ENCODE results near the gene SFI1.
"Not testable (repeated sequence)": the region's sequence is repeated elsewhere in the genome, so short reads cannot be mapped to it uniquely, and the experiment has no call there.

SFI1 gene

DNA sequence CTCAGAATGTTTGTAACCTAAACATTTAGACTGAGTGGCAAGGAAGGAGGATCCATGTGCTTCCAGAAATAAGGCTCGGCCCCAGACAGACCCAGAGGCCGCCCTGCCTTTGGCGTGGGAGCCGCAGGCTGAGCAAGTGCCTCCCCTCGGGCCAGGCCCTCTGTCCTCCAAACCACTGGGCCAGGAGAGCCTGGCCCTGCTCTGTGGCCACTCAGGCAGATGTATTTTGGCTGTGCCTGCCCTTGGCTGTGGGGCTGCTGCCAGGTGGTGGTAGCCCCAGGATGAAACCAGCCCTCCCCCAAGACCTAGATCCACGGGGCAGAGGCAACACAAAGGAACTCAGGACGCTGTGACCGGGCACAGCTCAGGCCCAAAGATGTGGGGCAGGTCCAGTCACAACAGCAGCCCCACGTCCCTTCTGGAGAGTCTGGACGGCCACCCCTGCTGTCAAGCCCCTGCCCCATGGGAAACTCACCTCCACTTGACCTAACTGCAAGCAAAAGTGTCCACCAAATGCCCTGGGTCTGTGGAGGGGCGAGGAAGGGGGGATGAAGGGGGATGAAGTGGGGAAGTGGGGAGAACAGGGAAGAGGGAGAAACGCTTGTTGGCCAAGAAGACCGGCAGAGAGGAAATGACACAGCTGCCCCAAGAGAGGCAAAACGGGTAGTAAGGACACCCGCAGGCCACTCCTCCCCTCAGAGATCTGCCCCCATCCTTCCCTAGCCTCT is 141.7 kb downstream of the SFI1 start:
- no peak for DNase-seq (ENCODE audit: low read depth)

DNA sequence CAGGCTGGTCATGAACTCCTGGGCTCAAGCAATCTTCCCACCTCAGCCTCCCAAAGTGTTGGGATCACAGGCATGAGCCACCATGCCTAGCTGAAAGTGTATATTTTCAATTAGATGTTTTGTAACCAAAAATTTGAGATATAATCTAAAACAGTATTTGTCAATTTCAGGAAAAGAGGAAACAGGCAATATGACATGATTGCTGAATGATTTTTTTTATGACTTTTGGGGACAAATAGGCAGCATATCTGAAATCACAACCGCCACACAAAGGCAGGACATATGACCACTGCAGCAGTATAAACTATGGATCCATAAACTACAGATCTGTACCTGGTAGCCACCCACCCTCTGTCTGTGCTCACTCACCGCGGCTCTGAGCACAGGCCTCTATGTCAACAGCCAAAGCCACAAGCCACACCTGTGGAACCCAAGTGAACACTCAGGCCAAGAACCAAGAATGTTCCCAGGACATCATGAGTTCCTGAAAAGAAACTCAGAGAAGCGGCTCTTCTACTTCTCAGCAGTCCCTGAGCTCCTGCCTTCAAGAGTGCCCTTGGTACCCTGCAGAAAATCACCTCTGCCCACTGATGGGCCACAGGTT is 143.2 kb downstream of the SFI1 start:
- no peak for DNase-seq (ENCODE audit: low read depth)

DNA sequence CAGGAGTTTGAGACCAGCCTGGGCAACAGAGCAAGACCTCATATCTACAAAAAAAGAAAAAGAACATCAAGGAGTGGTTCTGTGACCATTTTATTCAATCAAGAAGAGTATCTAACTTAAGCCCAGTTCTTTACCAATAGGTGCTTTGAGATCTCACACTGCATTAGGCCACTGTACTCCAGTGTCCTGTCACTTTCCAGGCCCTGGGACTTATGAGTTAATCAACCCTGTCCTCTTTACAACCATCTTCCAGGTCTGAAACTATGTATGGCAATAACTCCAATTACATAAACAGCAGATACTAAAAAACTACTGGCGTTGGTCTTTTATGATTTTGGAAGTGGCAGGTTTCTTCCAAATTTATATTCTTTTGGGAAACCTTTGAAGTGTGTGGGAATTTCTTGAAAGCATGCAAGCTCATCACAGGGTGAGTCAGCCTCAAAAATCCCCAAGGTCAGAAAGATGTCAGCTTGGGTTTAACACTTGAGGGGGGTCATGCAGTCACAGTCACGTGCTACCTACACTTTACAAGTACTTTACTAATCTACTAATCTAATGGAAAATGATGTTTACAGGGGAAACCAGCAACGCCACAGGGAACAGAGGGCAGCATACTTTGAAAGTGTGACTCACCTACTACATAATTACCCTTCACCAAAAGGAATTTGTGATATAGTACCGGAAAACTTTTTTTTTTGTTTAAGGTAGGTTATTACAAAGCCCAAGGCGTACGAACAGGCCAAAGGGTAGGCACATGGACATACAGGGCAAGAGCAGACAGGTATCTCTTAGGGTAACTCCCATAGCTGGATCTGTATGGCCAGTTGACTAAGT is 150.1 kb downstream of the SFI1 start:
- DNase-seq (ENCODE audit: low read depth), result peak; percentile 54

DNA sequence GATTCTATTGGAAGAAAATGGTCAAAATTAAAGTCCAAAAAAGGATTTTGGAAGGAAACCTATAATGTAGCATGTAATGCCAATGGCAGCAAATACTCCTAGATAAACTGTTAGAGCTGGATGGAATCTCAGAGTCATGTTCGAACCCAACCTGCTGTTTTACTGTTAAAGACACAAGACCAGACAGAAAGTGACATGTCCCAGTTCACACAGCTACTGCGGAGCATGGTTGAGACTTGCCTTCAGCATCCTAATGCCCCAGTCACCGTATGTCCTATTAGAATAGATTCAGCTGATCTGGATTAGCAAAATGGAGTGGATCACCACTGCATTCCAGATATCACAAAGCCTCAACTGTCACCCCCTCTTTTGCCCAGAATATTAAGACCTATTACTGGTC is 150.7 kb downstream of the SFI1 start:
- no peak for DNase-seq (ENCODE audit: low read depth)

DNA sequence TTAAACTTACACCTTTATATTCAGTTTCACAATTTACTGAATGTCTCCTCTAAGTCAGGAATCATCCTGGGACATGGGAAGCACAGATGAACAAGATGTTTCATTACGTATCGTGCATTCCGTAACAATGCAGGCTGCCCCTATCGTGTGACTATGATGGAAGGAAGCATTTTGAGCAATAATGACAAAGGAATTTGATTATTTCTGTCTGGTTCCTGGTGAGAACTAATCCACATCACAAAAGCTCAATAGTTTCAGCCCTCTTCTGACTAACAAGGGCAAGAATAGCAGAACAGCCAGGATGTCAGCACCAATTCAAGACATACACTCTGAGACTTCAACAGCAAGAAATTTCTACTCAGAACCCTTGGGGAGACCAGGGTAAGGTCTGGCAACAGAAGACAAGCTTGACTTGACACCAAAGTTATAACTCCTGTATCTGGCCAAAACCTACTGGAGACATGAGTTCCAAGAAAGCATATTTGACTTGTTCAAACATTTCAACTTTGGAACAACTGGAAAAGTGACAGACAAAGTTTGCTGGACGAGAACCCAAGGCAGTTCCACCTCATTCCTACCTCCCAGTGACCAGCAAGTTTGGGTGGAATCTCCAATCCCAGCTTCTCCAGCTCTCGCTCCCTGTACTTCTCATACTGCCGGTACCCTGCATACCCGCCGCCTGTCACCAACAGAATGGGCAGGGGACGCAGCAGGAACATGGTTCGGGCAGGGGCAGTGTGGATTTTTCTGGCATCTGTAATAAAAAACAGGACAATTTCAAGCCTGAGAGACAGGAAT is 151.4 kb downstream of the SFI1 start:
- no peak for DNase-seq (ENCODE audit: low read depth)

DNA sequence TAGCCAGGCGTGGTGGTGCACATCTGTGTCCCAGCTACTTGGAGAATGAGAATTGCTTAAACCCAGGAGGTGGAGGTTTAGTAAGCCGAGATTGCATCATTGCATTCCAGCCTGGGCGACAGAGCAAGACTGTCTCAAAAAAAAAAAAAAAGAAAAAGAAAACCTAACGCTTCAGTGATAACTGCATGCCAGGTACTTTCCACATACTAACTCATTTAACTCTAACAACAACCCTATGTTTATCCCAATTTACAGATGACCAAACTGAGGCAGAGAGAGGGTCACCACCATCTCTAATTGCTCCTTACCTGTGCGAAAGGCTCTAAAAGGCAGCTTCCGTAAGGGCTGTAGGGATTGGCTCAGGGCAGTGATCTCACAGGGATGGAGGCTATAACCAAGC is 154.1 kb downstream of the SFI1 start:
- DNase-seq (ENCODE audit: low read depth), result peak; percentile 59

DNA sequence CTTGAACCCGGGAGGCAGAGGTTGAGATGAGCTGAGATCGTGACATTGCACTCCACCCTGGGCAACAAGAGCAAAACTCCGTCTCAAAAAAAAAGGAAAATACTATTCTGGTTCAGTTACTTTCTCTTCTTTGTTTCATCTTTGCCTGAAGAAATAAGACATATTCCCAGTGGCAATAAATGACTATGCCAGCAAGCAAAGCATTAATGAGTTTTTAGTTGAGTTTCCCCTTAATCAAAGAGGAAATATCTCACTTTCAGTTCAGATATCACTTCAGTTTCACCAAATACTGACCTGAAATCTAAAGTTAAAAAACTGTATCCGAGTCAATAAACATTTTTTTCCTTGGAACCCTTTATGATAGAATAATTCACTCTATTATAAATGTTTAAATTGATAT is 155.3 kb downstream of the SFI1 start:
- DNase-seq (ENCODE audit: low read depth), result no peak

DNA sequence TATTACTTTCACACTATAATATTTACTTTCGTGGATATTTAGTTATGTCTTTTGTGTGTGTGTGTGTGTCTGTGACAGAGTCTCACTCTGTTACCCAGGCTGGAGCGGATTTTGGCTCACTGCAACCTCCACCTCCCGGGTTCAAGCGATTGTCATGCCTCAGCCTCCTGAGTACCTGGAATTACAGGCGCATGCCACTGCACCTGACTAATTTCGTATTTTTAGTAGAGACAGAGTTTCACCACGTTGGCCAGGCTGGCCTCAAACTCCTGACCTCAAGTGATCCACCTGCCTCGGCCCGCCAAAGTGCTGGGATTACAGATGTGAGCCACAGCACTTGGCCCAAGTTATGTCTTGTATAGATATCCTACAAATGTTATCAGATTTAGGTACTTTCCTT is 155.8 kb downstream of the SFI1 start:
- no peak for DNase-seq (ENCODE audit: low read depth)

DNA sequence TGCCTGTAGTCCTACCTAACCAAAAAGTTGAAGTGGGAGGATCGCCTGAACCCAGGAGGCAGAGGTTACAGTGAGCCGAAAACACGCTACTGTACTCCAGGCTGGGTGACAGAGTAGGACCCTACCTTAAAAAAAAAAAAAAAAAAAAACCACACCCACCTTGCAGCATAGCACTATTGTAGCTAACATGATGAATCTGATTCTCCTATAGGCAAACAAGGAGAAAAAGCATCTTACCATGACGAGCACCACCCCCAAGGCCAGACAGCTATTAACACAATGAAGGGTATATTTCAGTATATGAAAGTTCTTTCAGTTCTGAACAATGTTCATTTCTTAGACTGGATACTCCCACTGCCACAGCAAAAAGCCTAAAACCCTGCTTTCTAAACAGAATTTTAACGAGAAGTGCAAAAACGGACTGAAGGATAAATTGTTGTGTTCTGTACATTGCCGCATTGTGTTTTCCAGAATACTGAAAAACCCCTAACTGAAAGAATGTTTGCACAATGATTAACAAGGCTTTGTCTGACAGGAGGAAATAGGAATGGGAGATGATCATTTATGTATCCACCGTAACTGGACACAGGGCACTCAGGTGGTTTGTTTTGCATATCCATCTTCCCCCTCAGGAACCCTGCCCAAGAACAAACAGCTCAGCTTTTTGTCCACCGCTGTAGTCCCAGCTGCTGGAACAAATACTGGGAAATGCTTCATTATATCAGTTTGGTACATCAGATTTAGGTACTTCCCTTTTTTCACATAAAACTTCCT is 156.8 kb downstream of the SFI1 start:
- DNase-seq (ENCODE audit: low read depth), result no peak

DNA sequence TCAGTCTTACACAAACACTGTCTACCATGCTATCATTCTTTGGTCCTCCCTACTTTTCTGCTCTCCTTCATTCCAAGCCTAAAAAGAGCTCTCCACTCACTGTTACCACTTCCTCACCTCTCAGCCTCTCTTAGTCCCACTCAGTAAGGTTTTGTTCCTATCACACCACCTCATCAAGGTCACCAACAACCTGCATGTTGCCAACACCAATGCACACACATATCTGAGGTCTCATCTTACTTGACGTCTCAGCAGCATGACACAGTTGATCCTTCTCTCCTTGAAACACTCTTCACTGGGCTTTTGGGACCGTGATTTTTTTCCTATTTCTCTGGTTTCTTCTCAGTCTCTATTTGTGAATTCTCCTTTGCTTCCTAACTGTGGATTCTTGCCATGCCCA is 157.6 kb downstream of the SFI1 start:
- no peak for DNase-seq (ENCODE audit: low read depth)

DNA sequence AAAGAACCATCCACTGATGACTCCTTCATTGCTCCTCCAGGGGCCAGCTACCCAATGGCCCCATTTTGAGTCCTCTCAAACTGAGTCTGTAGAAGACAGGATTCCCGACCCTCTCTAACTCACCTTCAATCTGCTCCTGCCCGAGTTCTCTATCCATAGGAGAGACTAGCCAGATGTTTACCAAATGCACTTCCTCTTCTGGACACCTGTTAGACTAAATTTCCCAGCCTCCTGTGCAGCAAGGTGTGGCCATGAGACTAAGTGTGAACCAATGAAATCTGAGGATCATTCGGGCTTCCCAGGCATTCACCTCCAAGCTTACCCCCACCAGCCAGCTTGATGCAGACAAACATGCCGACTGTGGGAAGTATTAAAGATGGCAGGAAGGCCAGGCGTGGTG is 158.1 kb downstream of the SFI1 start:
- no peak for DNase-seq (ENCODE audit: low read depth)

DNA sequence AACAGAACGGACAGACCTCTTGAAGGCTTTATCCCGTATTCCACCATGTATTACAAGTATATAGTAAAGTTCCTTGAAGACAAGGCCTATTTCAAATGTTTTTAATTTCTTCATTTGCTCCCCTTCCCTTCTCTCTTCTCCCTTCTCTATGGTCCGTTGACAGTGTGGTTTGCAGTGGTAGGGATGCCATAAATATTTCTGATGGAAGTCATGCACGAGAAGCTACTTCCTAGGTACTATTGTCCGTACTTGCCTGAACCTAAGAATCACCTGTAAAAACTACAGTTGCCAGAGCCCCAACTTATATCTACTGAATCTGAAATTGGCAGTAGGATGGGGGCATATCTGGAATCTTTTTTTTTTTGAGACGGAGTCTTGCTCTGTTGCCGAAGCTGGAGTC is 162.9 kb downstream of the SFI1 start:
- no peak for DNase-seq (ENCODE audit: low read depth)

DNA sequence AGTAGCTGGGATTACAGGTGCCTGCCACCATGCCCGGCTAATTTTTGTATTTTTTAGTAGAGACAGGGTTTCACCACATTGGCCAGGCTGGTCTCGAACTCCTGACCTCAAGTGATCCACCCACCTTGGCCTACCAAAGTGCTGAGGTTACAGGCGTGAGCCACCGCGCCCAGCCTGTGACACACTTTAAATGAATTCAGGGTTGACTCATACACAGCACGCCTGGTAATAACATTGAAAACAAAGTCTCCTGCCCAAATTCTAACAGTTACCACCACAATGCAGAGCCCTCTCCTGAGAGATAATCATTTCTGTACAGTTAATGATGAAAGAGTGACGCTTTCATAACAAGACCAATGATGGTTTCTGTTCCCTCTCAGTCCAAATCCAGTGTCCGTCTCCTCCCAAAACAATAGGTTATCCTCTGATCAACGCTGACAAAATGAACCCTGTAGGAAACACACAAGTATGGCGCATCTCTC is 164.6 kb downstream of the SFI1 start:
- not testable (repeated sequence) for DNase-seq (ENCODE audit: low read depth)

DNA sequence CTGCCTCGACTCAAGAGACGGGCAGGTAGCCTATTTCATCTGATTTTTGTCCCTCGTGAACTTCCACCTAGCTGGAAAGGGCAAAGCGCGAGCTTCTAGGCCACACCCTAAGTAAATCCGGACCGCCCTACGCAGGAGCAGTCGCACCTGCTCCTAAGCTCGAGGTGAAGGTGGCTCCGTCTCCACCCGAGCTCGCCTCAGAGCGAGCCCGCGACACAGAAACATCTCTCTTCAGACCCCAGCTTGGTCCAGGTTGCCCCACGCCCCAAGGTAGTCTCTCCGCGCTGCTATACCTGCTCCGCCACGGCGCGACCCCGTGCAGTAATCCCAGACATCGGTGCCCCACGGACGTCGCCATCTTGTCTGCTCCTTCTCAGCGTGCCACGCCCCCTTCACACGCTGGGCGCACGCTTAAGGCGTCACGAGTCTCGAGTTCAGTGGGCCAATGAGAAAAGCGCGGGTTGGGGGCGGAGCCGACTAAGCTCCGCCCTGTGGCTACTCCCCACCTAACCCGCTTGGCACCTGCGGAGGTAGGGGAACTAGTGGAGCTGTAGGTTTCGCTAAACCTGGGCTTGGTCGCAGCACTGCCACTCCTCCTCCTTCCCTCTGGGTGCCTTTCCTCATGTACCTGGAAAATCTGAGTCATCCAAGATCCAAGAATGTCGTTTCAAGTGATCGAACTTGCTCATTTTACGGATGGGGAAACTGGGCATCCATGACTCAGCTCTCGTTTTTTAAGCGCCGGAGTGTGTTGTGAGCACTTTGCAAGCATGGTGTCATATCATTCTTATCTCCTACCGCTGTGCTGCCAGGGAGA is 165.7 kb downstream of the SFI1 start, which contains the start of gene PISD:
Gene PISD, minus strand, starts transcription at position 365 of the 817 bp plus-strand sequence. Its CDS starts 7 bp downstream, at position 358.
- DNase-seq (ENCODE audit: low read depth), result peak; percentile 90

DNA sequence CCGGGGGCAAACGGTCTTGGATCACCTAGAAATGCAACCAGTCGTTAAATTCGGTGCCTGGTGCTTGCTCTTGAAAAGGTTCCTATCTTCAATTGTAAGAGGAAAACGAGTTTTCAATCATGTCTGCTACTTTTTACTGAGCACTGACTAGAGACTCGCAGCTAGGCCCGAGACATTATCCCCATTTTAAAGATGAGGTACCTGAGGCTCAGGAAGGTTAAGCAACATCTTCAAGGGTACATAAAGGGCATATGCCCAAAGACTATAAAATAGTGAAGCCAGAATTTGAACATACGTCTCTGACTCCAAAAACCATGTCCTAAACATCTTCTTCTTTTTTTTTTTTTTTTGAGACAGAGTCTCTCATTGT is 166.3 kb downstream of the SFI1 start:
- no peak for DNase-seq (ENCODE audit: low read depth)
